GM12872 (cell line): ENCODE results near the gene TMEM52B.

ENCODE experiments used
- CTCF ChIP-seq: IDR thresholded peaks from 3 replicates; pipeline ENCODE4 v1.5.1; 2011; ENCODE audit warnings: low read depth, mild to moderate bottlenecking, low read length, moderate library complexity; ENCODE audit not compliant: insufficient read depth

Gene TMEM52B

GRCh38 chr12:10186299-10186698 lies 7.5 kb downstream of the TMEM52B start:
- TF ChIP-seq CTCF: no peak

DNA sequence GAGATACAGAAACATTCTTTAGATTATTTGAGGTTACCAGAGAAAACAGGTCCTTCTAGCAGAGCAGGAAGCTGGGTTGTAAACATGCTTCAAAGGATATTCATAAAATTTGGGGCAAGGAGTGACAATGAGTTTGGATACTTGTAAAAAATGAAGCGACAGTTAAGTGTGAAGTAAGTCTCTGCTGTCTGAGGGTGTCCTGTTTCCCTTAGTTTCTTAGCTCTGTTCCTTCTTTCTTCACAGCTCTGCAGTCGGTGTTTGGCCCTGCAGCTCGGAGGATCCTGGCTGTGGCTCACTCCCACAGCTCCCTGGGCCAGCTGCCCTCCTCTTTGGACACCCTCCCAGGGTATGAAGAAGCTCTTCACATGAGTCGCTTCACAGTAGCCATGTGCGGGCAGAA lies 10.8 kb downstream of the TMEM52B start:
- no peak for TF ChIP-seq CTCF

DNA sequence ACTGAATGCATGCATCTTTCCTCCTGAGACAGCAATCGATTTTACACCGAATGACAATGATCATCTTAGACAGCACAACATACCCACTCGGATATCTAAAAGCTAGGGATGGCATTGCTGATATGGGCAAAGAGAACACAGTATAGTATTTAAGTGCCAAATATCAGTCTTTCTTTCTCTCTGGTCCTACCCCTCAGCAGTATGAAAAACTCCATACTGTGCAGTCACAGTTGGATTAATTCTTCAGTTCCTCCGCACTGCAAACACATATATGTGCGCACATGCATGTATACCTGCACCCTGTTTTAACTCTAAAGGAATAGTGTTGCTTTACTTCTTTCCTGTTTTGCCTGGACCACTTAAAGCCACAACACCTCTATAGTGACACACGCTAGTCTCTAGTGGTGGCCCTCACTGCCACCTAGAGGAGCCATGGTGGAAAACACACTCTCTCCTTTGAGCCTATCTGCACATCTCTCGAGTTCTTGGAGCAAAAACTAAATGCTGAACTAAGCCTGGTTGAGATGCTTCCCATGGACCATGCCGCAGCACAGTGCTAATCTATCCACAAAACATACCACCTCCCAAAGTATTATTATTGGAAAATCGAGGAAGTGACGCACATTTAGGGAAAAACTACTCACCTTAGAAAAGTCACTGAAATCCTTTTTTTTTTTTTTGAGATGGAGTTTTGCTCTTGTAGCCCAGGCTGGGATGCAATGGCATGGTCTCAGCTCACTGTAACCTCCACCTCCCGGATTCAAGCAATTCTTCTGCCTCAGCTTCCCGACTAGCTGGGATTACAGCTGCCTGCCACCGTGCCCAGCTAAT lies 11.9 kb downstream of the TMEM52B start:
- TF ChIP-seq CTCF: peak; percentile 92

DNA sequence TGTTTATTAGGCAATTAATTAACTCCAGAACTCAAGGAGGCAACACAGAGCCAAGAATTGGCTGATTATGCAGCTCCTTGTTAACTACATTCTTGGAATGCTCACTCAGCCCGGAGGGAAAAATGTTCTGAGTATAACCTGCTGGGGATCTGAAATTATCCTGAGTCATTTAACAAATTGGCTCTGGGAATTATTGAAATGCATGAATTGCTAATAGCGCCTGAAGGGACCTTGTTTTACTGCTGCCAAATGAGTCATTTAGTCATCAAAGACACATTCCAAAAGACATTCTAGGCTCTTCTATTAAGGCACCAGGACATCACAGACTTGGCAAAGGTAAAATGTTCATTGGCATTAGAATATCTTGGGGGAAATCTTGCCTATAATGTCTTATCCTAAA lies 13.0 kb downstream of the TMEM52B start:
- no peak for TF ChIP-seq CTCF

- TF ChIP-seq CTCF: no peak
Measured at GRCh38 chr12:10194160-10194670, 15.4 kb downstream of the TMEM52B start.

DNA sequence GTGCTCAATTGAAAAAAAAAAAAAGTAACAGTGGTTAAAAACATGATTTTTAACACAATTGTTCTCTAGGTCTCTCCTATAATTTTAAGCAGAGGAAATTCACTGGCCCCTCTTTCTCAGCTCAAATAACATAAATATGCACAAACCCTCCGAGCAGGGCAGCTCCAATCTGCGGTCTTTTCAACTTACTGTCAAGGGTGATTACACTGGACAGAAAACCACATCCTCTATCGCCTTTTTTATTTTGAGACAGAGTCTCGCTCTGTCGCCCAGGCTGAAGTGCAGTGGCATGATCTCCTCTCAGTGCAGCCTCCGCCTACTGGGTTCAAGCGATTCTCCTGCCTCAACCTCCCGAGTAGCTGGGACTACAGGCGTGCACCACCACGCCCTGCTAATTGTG lies 17.4 kb downstream of the TMEM52B start:
- no peak for TF ChIP-seq CTCF

GRCh38 chr12:10197879-10198278 lies 19.0 kb downstream of the TMEM52B start:
- no peak for TF ChIP-seq CTCF
